GM23338 (cell line): Measurements from ENCODE around the gene NME4. TPM values are rescaled to one million over a fixed set of nuclear protein-coding genes. Genes with fewer than 3 reads are reported as not detected.

Experiments
- ATAC-seq: fragments of 200-7000 bp; cut with Tn5 transposase; 3 replicates; pipeline ENCODE4 v1.9.1; 2020
- DNase-seq: peaks from one replicate; pipeline ENCODE4 v3.0.0-alpha.2; 2015; ENCODE audit warnings: low spot score
- H2AFZ ChIP-seq: fragments of 200-600 bp; sonication (generic); 2 replicates; pipeline ENCODE4 v1.8.0; 2016; ENCODE audit warnings: antibody characterized with exemption, mild to moderate bottlenecking, moderate library complexity
- H3F3A ChIP-seq: fragments of 200-600 bp; sonication (generic); replicated peaks from 2 replicates; pipeline ENCODE4 v1.8.0; 2017; ENCODE audit warnings: antibody characterized with exemption, mixed run types, low read depth
- H3K27ac ChIP-seq: fragments of 200-600 bp; sonication (generic); 2 replicates; pipeline ENCODE4 v1.6.1; 2016; ENCODE audit warnings: low read depth
- H3K27me3 ChIP-seq: fragments of 200-600 bp; sonication (generic); 2 replicates; pipeline ENCODE4 v1.8.0; 2016; ENCODE audit warnings: mild to moderate bottlenecking, mixed run types, moderate library complexity; ENCODE audit not compliant: insufficient read depth
- H3K36me3 ChIP-seq: fragments of 200-600 bp; sonication (generic); 2 replicates; pipeline ENCODE4 v1.8.0; 2016; ENCODE audit warnings: mild to moderate bottlenecking; ENCODE audit not compliant: insufficient read depth
- H3K4me1 ChIP-seq: fragments of 200-600 bp; sonication (generic); 2 replicates; pipeline ENCODE4 v1.8.0; 2016; ENCODE audit warnings: mild to moderate bottlenecking, moderate library complexity; ENCODE audit not compliant: insufficient read depth
- H3K4me2 ChIP-seq: fragments of 200-600 bp; sonication (generic); 2 replicates; pipeline ENCODE4 v1.7.1; 2017; ENCODE audit warnings: mixed run types
- H3K4me3 ChIP-seq: fragments of 200-600 bp; sonication (generic); 2 replicates; pipeline ENCODE4 v1.6.1; 2016; ENCODE audit warnings: mixed run types
- H3K79me2 ChIP-seq: fragments of 200-600 bp; sonication (generic); replicated peaks from 2 replicates; pipeline ENCODE4 v1.8.0; 2017; ENCODE audit warnings: mild to moderate bottlenecking; ENCODE audit not compliant: insufficient read depth
- H3K9me2 ChIP-seq: fragments of 200-600 bp; sonication (generic); 2 replicates; pipeline ENCODE4 v1.8.0; 2017; ENCODE audit not compliant: insufficient read depth
- H4K20me1 ChIP-seq: fragments of 200-600 bp; sonication (generic); replicated peaks from 2 replicates; pipeline ENCODE4 v1.8.0; 2017; ENCODE audit warnings: mild to moderate bottlenecking; ENCODE audit not compliant: insufficient read depth
- H3K27ac Mint-ChIP-seq: 2 replicates; pipeline ENCODE4 v1.8.0; 2020; ENCODE audit warnings: inconsistent platforms, mild to moderate bottlenecking, moderate library complexity, mixed read lengths
- H3K27me3 Mint-ChIP-seq: 3 replicates; pipeline ENCODE4 v1.8.0; 2022; ENCODE audit warnings: low read depth, mild to moderate bottlenecking, moderate library complexity, mixed read lengths, inconsistent platforms; ENCODE audit not compliant: insufficient read depth, poor library complexity
- H3K36me3 Mint-ChIP-seq: 3 replicates; pipeline ENCODE4 v1.8.0; 2021; ENCODE audit warnings: low read depth, mild to moderate bottlenecking, inconsistent platforms, moderate library complexity, mixed read lengths
- H3K4me1 Mint-ChIP-seq: 3 replicates; pipeline ENCODE4 v1.8.0; 2020; ENCODE audit warnings: mild to moderate bottlenecking, inconsistent platforms, mixed read lengths
- H3K4me3 Mint-ChIP-seq: 3 replicates; pipeline ENCODE4 v1.8.0; 2021; ENCODE audit warnings: moderate library complexity, mild to moderate bottlenecking, inconsistent platforms, mixed read lengths
- H3K9me3 Mint-ChIP-seq: 3 replicates; pipeline ENCODE4 v1.8.0; 2020; ENCODE audit warnings: moderate library complexity, mild to moderate bottlenecking, inconsistent platforms, mixed read lengths
- CREB1 ChIP-seq: fragments of 250-450 bp; sonication (Bioruptor Pico); IDR thresholded peaks from 2 replicates; pipeline ENCODE4 v1.5.0; 2020; ENCODE audit warnings: low read depth, mild to moderate bottlenecking, moderate library complexity
- EZH2 ChIP-seq: fragments of 200-600 bp; sonication (generic); IDR thresholded peaks from one replicate; pipeline ENCODE4 v1.8.0; 2017; ENCODE audit warnings: antibody characterized with exemption, mild to moderate bottlenecking, low read depth; ENCODE audit not compliant: unreplicated experiment
- EZH2phosphoT487 ChIP-seq: fragments of 200-600 bp; sonication (generic); IDR thresholded peaks from one replicate; pipeline ENCODE4 v1.8.1; 2018; ENCODE audit warnings: antibody characterized with exemption; ENCODE audit not compliant: unreplicated experiment
- NANOG ChIP-seq: IDR thresholded peaks from 2 replicates; pipeline ENCODE4 v1.6.1; 2016; ENCODE audit warnings: antibody characterized with exemption, borderline replicate concordance
- STAT1 ChIP-seq: IDR thresholded peaks from one replicate; pipeline ENCODE4 v1.6.1; 2016; ENCODE audit warnings: antibody characterized with exemption; ENCODE audit not compliant: unreplicated experiment
- ZNF114 ChIP-seq: fragments of 250-450 bp; sonication (Bioruptor Pico); IDR thresholded peaks from 2 replicates; pipeline ENCODE4 v1.5.0; 2020; ENCODE audit warnings: mild to moderate bottlenecking, moderate library complexity
- ZNF331 ChIP-seq: fragments of 250-450 bp; sonication (Bioruptor Pico); IDR thresholded peaks from 2 replicates; pipeline ENCODE4 v1.5.0; 2020; ENCODE audit warnings: low read depth, mild to moderate bottlenecking, moderate library complexity
- ZNF462 ChIP-seq: fragments of 250-450 bp; sonication (Bioruptor Pico); IDR thresholded peaks from 2 replicates; pipeline ENCODE4 v1.5.0; 2020; ENCODE audit warnings: mild to moderate bottlenecking, moderate library complexity
- polyA plus RNA-seq: library from polyadenylated mRNA; unstranded; fragments of >200 nt; fragmentation: Nextera tagmentation; extraction: Ambion mirVana; gene quantifications from 2 replicates; pipeline ENCODE4 v1.2.1, GENCODE V29; 2016
- total RNA-seq: library from RNA; depleted of rRNA; stranded (reverse); fragments of >200 nt; shearing (Covaris generic); gene quantifications from 2 replicates; pipeline ENCODE4 v1.2.3, GENCODE V29; 2014

The NME4 gene
- total and polyA plus RNA-seq, 2 experiments from 2014 or later = 249 to 511 TPM

- TF ChIP-seq ZNF462 (no peak), CREB1 (CRISPR knock-in tag) (no peak), STAT1 (no peak)
These were observed 30.3 kb downstream of the NME4 start (continued) for GRCh38 chr16:427250-427649.

GRCh38 chr16:430904-431303, 33.9 kb downstream of the NME4 start:
- peaks cover 16% of the 10 kb centered on the region for H3K27me3 ChIP-seq
- no peaks in the 10 kb centered on the region for H3K9me3 Mint-ChIP-seq
- H3K79me2 ChIP-seq = peaks cover 57% of the 10 kb centered on the region
- peaks cover 4% of the 10 kb centered on the region; the same call in 1 of the 2 replicates for H3K4me1 ChIP-seq
- H3K4me3 Mint-ChIP-seq = no peak overlapping the region
- peaks cover 17% of the 10 kb centered on the region for H3K27me3 Mint-ChIP-seq
- H3K4me2 ChIP-seq = no peak overlapping the region
- H3K27ac Mint-ChIP-seq = peak overlapping the region; percentile 8; the same call in 1 of the 2 replicates
- 0 out of 2 replicates have a peak, but pooled peaks cover 3% of the 10 kb centered on the region for H3F3A ChIP-seq
- H3K27ac ChIP-seq = no peak overlapping the region
- DNase-seq (no peak), ATAC-seq (no peak)
- peaks cover 13% of the 10 kb centered on the region for H3K36me3 Mint-ChIP-seq
- no peaks in the 10 kb centered on the region for H3K9me2 ChIP-seq
- no peaks in the 10 kb centered on the region for H3K36me3 ChIP-seq
- no peak overlapping the region for H2AFZ ChIP-seq
- no peak overlapping the region for H3K4me3 ChIP-seq
- H3K4me1 Mint-ChIP-seq = peaks cover 7% of the 10 kb centered on the region
- peaks cover 26% of the 10 kb centered on the region for H4K20me1 ChIP-seq
- no peak for TF ChIP-seq ZNF462
- TF ChIP-seq ZNF331 (CRISPR knock-in tag) = no peak
- TF ChIP-seq ZNF114 (CRISPR knock-in tag) = no peak
- no peak for TF ChIP-seq NANOG
- no peak for TF ChIP-seq EZH2phosphoT487
- no peak for TF ChIP-seq STAT1
- TF ChIP-seq EZH2 = no peak
- TF ChIP-seq CREB1 (CRISPR knock-in tag) = no peak
